WERI-Rb-1 (cell line): ENCODE data around the gene PAX2.

ENCODE experiments used
- DNase-seq: peaks from one replicate; pipeline ENCODE4 v3.0.0-alpha.2; 2020
- H3K27ac ChIP-seq: fragments of 250-450 bp; sonication (Bioruptor Pico); 2 replicates; pipeline ENCODE4 v1.5.1; 2020; ENCODE audit warnings: mild to moderate bottlenecking, moderate library complexity
- H3K27me3 ChIP-seq: fragments of 250-450 bp; sonication (Bioruptor Pico); 2 replicates; pipeline ENCODE4 v1.5.1; 2021; ENCODE audit warnings: mild to moderate bottlenecking, low read depth, moderate library complexity; ENCODE audit not compliant: insufficient read depth, severe bottlenecking
- H3K36me3 ChIP-seq: fragments of 250-450 bp; sonication (Bioruptor Pico); 2 replicates; pipeline ENCODE4 v1.5.1; 2020; ENCODE audit warnings: mild to moderate bottlenecking, moderate library complexity
- H3K4me3 ChIP-seq: 2 replicates; pipeline ENCODE4 v1.5.1; 2011; ENCODE audit warnings: low read depth, mild to moderate bottlenecking, control low read depth, low read length
- H3K9me3 ChIP-seq: fragments of 250-450 bp; sonication (Bioruptor Pico); 2 replicates; pipeline ENCODE4 v1.5.1; 2021; ENCODE audit warnings: mild to moderate bottlenecking, moderate library complexity; ENCODE audit not compliant: severe bottlenecking
- CTCF ChIP-seq: IDR thresholded peaks from 2 replicates; pipeline ENCODE4 v1.5.1; 2011; ENCODE audit warnings: low read depth, mild to moderate bottlenecking, control low read depth, inconsistent platforms, low read length

PAX2 gene

GRCh38 chr10:100745882-100746783 lies 751 bp downstream of the PAX2 start:
- DNase-seq: no peak
- no peaks in the 10 kb centered on the region for H3K36me3 ChIP-seq
- no peaks in the 10 kb centered on the region for H3K9me3 ChIP-seq
- no peak overlapping the region for H3K4me3 ChIP-seq
- H3K27ac ChIP-seq: no peak overlapping the region
- H3K27me3 ChIP-seq: peaks cover 95% of the 10 kb centered on the region
- no peak for TF ChIP-seq CTCF

- TF ChIP-seq CTCF: no peak
- Histone ChIP-seq H3K9me3 (no peaks in the 10 kb centered on the region), H3K36me3 (no peaks in the 10 kb centered on the region), H3K27me3 (peaks cover 96% of the 10 kb centered on the region), H3K4me3 (no peak overlapping the region), H3K27ac (no peak overlapping the region)
- no peak for DNase-seq
Measured at GRCh38 chr10:100746784-100747455, 1.5 kb downstream of the PAX2 start.

DNA sequence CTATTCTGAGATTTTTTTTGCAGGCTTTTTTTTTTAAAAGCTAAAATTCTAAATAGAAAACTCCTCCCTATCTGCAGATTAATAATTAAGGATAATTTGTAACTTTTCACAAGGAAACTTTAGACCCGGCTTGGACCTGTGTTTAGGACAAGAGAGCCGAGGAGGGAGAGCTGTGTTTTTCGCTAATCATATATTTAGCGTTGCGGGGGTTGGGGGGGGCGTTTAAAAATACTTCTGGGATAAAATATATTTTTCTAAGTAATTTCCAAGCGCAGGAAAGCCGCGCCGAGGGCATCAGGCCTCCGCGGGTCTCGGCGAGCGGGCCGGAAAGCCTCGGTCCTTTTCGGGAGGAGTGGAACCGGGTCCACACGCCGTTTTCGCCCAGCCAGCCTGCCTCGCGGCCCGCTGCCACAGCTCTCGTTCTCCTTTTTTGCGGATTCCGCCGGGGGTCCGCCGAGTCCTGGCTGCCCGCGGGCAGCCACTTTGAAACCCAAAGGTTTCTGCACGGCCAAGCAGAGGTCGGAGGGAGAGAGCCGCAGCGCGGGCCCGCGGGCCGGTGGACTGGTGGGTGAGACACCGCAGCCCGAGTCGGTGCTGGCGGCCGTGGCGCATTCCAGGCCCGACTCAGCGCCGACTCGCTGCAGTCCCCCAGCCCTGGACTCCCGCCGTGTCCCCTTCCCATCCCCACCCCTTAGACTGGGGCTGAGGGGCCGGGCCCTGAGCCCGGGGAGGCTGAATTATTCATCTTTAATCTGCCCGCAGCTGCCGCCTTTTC lies 2.3 kb downstream of the PAX2 start:
- Histone ChIP-seq H3K27ac (no peak overlapping the region), H3K36me3 (no peaks in the 10 kb centered on the region), H3K9me3 (no peaks in the 10 kb centered on the region), H3K27me3 (peaks cover 96% of the 10 kb centered on the region), H3K4me3 (no peak overlapping the region)
- no peak for TF ChIP-seq CTCF
- no peak for DNase-seq

DNA sequence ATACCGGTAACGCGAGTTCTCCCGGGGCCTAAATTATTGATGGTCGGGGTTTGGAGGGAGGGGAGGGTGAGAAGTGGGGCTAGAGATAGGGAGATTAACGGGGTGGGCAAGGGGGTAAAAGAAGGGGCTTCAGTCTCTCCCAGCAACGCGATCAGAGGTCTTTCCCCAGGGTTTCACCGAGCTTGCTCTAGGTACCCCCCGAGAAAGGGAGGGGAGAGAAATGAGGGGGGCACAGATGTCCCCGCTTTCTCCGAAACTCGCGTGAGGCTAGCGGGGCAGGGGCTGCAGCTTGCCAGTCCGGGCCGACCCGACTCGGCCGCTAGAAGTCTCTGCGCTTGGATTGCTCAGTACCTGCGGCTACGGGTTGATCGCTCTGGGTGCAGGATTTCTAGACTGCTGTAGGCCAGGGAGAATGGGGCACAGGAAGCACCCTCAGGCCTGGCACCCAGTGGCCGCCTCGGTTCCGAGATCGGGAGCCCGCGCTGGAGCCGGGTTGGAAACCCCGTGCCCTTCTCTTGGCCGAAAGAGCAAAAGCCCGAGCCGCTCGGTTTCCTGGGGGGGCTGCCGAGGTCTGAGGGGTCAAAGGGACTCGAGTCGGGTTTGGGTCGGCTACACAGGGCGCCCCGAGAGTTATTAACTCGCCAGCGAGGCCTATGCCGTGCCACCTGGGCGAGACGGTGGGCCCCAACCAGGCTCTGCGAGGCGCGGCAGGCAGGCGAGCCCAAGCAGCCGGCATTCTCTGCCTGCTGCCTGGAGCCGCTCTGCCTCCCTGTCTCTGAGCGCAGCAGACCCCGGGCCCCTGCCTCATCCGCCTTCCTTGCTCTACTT lies 3.1 kb downstream of the PAX2 start:
- Histone ChIP-seq H3K27ac (no peak overlapping the region), H3K9me3 (no peaks in the 10 kb centered on the region), H3K27me3 (peaks cover 96% of the 10 kb centered on the region), H3K4me3 (no peak overlapping the region), H3K36me3 (no peaks in the 10 kb centered on the region)
- no peak for TF ChIP-seq CTCF
- DNase-seq: no peak

DNA sequence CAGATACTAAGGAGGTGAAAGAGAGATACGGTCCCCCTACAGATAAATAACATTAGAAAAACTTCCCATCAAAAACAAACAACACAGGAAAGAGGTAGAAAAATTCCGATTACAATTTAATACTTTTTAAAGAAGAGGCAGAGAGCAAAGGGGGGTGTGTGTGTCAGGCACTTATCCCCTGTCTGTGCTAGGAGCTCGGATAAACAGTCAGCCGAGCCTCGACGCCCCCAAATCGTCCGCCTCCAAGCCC lies 3.6 kb downstream of the PAX2 start:
- no peak overlapping the region for H3K4me3 ChIP-seq
- H3K27me3 ChIP-seq: peaks cover 96% of the 10 kb centered on the region

More for the DNA sequence above, 3.6 kb downstream of the PAX2 start:
- Histone ChIP-seq H3K36me3 (no peaks in the 10 kb centered on the region), H3K27ac (no peak overlapping the region), H3K9me3 (no peaks in the 10 kb centered on the region)
- DNase-seq: no peak
- no peak for TF ChIP-seq CTCF
